K562 (cell line): Measurements from ENCODE around the gene ECM1.

Experiments used
- ATF3 ChIP-seq, 2 experiments: fragments of 450-650 bp in 1 of 2; sonication (generic) in 1 of 2; formaldehyde crosslinking in 1 of 2; IDR thresholded peaks in 1 of 2; conservative IDR thresholded peaks in 1 of 2; 2 replicates each; pipeline versions ENCODE4 v1.6.1 to v1.8.1; 2016 to 2023; ENCODE audit warnings: mild to moderate bottlenecking in 2 of 2, moderate library complexity in 2 of 2, inconsistent platforms in 1 of 2, missing genetic modification reagents in 1 of 2
- ATF7 ChIP-seq: fragments of 450-650 bp; IDR thresholded peaks from 2 replicates; pipeline ENCODE4 v1.7.1; 2014; ENCODE audit warnings: mild to moderate bottlenecking, moderate library complexity
- CREB1 ChIP-seq, 2 experiments: sonication (generic) in 1 of 2; formaldehyde crosslinking in 1 of 2; IDR thresholded peaks; 2 replicates each; pipeline versions ENCODE4 v1.6.1 to v1.8.0; 2012 to 2022; ENCODE audit warnings: inconsistent platforms in 1 of 2, mild to moderate bottlenecking in 1 of 2, missing genetic modification reagents in 1 of 2, moderate library complexity in 1 of 2
- DIDO1 ChIP-seq: fragments of 450-650 bp; IDR thresholded peaks from 2 replicates; pipeline ENCODE4 v1.6.1; 2016; ENCODE audit warnings: low read depth, missing biosample characterization, missing genetic modification characterization
- EP300 ChIP-seq: IDR thresholded peaks from 2 replicates; pipeline ENCODE4 v1.6.1; 2012; ENCODE audit warnings: low read length, improper control_type of control experiment
- GABPA ChIP-seq: fragments of 200-800 bp; sonication (Bioruptor generic); conservative IDR thresholded peaks from 2 replicates; pipeline ENCODE4 v1.6.1; 2016; ENCODE audit warnings: low read depth, missing genetic modification characterization, missing compliant biosample characterization
- NELFE ChIP-seq: IDR thresholded peaks from 2 replicates; pipeline ENCODE4 v1.6.1; 2011; ENCODE audit warnings: mild to moderate bottlenecking; ENCODE audit not compliant: insufficient read depth, insufficient read length
- RNF2 ChIP-seq: sonication (generic); IDR thresholded peaks from 2 replicates; pipeline ENCODE4 v1.6.1; 2016
- SRSF7 ChIP-seq: fragments of 200-400 bp; formaldehyde crosslinking; optimal IDR thresholded peaks from 2 replicates; pipeline ENCODE3; 2017; ENCODE audit warnings: mild to moderate bottlenecking, low read depth, low read length
- ZKSCAN8 ChIP-seq: fragments of 200-800 bp; sonication (Bioruptor generic); IDR thresholded peaks from 2 replicates; pipeline ENCODE4 v1.6.1; 2016; ENCODE audit warnings: missing genetic modification characterization, missing compliant biosample characterization
- TF ChIP-seq, protein P1 (sequence below): IDR thresholded peaks from 3 replicates; pipeline ENCODE4 v1.6.1; 2011; ENCODE audit warnings: borderline replicate concordance, mild to moderate bottlenecking; ENCODE audit not compliant: insufficient read length, insufficient read depth
- TF ChIP-seq, protein P2 (sequence below): sonication (generic); formaldehyde crosslinking; IDR thresholded peaks from 2 replicates; pipeline ENCODE4 v1.9.0; 2022; ENCODE audit warnings: mild to moderate bottlenecking, missing genetic modification reagents
- TF ChIP-seq, protein P3 (sequence below): fragments of 250-450 bp; sonication (Bioruptor Pico); IDR thresholded peaks from 2 replicates; pipeline ENCODE4 v1.5.0; 2021; ENCODE audit warnings: mild to moderate bottlenecking, borderline replicate concordance
- TF ChIP-seq, protein P4 (sequence below), 3 experiments: IDR thresholded peaks in 2 of 3; conservative IDR thresholded peaks in 1 of 3; 2 replicates each; pipeline ENCODE4 v1.5.1; 2011 to 2012; ENCODE audit warnings: low read length in 3 of 3, mild to moderate bottlenecking in 3 of 3, control low read depth in 2 of 3, improper control_type of control experiment in 1 of 3, inconsistent platforms in 1 of 3, low read depth in 1 of 3, mixed read lengths in 1 of 3, moderate library complexity in 1 of 3; ENCODE audit not compliant: insufficient read depth in 2 of 3

DNA sequence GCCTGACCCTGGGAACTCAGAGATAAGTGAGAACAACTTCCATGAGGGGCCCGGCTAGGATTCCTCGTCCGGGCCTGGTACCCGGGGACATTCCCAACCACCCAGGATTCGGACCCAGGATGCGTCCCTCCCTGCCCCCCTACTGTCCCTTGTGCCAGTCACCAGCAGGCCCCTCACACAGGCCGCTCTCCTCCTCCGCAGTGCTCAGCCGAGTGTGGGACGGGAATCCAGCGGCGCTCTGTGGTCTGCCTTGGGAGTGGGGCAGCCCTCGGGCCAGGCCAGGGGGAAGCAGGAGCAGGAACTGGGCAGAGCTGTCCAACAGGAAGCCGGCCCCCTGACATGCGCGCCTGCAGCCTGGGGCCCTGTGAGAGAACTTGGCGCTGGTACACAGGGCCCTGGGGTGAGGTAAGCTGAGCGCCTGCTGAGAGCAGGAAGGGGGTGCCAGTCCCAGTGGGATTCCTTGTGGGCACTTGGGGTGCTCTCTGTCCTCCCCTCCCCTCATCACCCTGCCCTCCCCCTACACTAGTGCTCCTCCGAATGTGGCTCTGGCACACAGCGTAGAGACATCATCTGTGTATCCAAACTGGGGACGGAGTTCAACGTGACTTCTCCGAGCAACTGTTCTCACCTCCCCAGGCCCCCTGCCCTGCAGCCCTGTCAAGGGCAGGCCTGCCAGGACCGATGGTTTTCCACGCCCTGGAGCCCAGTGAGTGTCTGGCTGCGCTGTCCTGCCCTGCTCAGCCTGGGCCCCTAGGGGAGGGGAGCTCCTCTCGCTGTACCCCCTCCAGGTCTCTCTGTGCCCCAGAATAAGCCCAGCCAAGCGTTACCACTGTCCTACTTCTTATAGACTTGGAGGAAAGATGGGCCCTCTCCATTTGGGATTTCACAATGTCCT is 51.1 kb downstream of the ECM1 start:
- TF ChIP-seq, protein P1, sequence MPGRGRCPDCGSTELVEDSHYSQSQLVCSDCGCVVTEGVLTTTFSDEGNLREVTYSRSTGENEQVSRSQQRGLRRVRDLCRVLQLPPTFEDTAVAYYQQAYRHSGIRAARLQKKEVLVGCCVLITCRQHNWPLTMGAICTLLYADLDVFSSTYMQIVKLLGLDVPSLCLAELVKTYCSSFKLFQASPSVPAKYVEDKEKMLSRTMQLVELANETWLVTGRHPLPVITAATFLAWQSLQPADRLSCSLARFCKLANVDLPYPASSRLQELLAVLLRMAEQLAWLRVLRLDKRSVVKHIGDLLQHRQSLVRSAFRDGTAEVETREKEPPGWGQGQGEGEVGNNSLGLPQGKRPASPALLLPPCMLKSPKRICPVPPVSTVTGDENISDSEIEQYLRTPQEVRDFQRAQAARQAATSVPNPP: no peak
- TF ChIP-seq ATF3 (IDR thresholded peaks at IDR 0.05) (no peak), ATF3 (CRISPR knock-in tag; conservative IDR thresholded peaks at IDR 0.05) (no peak), NELFE (no peak), DIDO1 (tag) (no peak), ATF7 (no peak), EP300 (no peak), ZKSCAN8 (CRISPR knock-in tag) (no peak), CREB1 (IDR thresholded peaks at IDR 0.05) (no peak), CREB1 (CRISPR knock-in tag; IDR thresholded peaks at IDR 0.05) (no peak), GABPA (tag) (no peak), RNF2 (no peak), SRSF7 (no peak)
- TF ChIP-seq, protein P2, sequence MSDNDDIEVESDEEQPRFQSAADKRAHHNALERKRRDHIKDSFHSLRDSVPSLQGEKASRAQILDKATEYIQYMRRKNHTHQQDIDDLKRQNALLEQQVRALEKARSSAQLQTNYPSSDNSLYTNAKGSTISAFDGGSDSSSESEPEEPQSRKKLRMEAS (CRISPR knock-in tag): no peak
- TF ChIP-seq, protein P3, sequence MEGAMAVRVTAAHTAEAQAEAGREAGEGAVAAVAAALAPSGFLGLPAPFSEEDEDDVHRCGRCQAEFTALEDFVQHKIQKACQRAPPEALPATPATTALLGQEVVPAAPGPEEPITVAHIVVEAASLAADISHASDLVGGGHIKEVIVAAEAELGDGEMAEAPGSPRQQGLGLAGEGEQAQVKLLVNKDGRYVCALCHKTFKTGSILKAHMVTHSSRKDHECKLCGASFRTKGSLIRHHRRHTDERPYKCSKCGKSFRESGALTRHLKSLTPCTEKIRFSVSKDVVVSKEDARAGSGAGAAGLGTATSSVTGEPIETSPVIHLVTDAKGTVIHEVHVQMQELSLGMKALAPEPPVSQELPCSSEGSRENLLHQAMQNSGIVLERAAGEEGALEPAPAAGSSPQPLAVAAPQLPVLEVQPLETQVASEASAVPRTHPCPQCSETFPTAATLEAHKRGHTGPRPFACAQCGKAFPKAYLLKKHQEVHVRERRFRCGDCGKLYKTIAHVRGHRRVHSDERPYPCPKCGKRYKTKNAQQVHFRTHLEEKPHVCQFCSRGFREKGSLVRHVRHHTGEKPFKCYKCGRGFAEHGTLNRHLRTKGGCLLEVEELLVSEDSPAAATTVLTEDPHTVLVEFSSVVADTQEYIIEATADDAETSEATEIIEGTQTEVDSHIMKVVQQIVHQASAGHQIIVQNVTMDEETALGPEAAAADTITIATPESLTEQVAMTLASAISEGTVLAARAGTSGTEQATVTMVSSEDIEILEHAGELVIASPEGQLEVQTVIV (CRISPR knock-in tag): no peak
- TF ChIP-seq, protein P4, sequence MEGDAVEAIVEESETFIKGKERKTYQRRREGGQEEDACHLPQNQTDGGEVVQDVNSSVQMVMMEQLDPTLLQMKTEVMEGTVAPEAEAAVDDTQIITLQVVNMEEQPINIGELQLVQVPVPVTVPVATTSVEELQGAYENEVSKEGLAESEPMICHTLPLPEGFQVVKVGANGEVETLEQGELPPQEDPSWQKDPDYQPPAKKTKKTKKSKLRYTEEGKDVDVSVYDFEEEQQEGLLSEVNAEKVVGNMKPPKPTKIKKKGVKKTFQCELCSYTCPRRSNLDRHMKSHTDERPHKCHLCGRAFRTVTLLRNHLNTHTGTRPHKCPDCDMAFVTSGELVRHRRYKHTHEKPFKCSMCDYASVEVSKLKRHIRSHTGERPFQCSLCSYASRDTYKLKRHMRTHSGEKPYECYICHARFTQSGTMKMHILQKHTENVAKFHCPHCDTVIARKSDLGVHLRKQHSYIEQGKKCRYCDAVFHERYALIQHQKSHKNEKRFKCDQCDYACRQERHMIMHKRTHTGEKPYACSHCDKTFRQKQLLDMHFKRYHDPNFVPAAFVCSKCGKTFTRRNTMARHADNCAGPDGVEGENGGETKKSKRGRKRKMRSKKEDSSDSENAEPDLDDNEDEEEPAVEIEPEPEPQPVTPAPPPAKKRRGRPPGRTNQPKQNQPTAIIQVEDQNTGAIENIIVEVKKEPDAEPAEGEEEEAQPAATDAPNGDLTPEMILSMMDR (IDR thresholded peaks at IDR 0.05 in 2 of 3, conservative IDR thresholded peaks at IDR 0.05 in 1 of 3; ENCODE audit: insufficient read depth in 2 of 3, low read depth in 1 of 3, low read length in 3 of 3): no peak
